Dermis microvascular lymphatic vessel endothelial cell (primary cell): ENCODE data around the gene CAPN11. TPM values are rescaled to one million over a fixed set of nuclear protein-coding genes. Genes with fewer than 3 reads are reported as not detected.

Source experiments
- DNase-seq, 2 donors: peaks; one replicate each; pipeline versions ENCODE4 v3.0.0 to v3.0.0-alpha.2; 2010; ENCODE audit warnings: low read depth in 2 of 2
- total RNA-seq: library from RNA; depleted of rRNA; stranded (reverse); fragments of >200 nt; gene quantifications from 2 replicates; pipeline ENCODE4 v1.2.1, GENCODE V29; 2014

CAPN11 gene
- total RNA-seq, 1 donor from 2014 or later = 1.9 TPM

GRCh38 chr6:44203955-44204354, 45.3 kb downstream of the CAPN11 start:
- no peak for DNase-seq

GRCh38 chr6:44207966-44208365, 49.3 kb downstream of the CAPN11 start:
- no peak for DNase-seq

- DNase-seq = no peak
Measured at GRCh38 chr6:44211284-44211683, 52.7 kb downstream of the CAPN11 start.

- no peak for DNase-seq
Measured at GRCh38 chr6:44214307-44214706, 55.7 kb downstream of the CAPN11 start.

- no peak for DNase-seq
Measured at GRCh38 chr6:44216677-44217331, 58.2 kb downstream of the CAPN11 start, which contains the start of gene MYMX. Gene MYMX, plus strand, starts transcription at chr6:44216926. Its CDS starts 546 bp downstream, at chr6:44217472.

GRCh38 chr6:44217332-44218143, 58.9 kb downstream of the CAPN11 start:
- DNase-seq = no peak

GRCh38 chr6:44219053-44219814, 60.6 kb downstream of the CAPN11 start:
- peak; percentile 65 to 92 for DNase-seq

- DNase-seq = no peak
Measured at GRCh38 chr6:44219815-44220784, 61.5 kb downstream of the CAPN11 start.

GRCh38 chr6:44220913-44221290, 62.3 kb downstream of the CAPN11 start:
- no peak for DNase-seq

- DNase-seq = peak; percentile 79 to 96
Measured at GRCh38 chr6:44221291-44221960, 62.8 kb downstream of the CAPN11 start.

- DNase-seq = peak; percentile 36 to 75
Measured at GRCh38 chr6:44221961-44222335, 63.3 kb downstream of the CAPN11 start.

GRCh38 chr6:44222486-44223318, 64.1 kb downstream of the CAPN11 start:
- peak in 1 of 2 donors; percentile 45 for DNase-seq

GRCh38 chr6:44223319-44224028, 64.9 kb downstream of the CAPN11 start, which contains the start of gene SLC29A1:
Gene SLC29A1, plus strand, starts transcription at chr6:44223595. Its CDS starts 3,719 bp downstream, at chr6:44227314.
- DNase-seq = peak in 1 of 2 donors; percentile 78

GRCh38 chr6:44224029-44224964, 65.7 kb downstream of the CAPN11 start:
- peak in 1 of 2 donors; percentile 57 for DNase-seq

GRCh38 chr6:44224965-44225305, 66.3 kb downstream of the CAPN11 start:
- no peak for DNase-seq

GRCh38 chr6:44225579-44226325, 67.1 kb downstream of the CAPN11 start:
- DNase-seq = no peak
